Stimulated activated naive CD8-positive, alpha-beta T cell treated with anti-CD3 and anti-CD28 coated beads, Interleukin-15, amount 100 ng/mL, for 72 hours (primary cell): ENCODE measurements around the gene PSMG3.

Experiments used
- ATAC-seq: fragments of 150-1000 bp; cut with Tn5 transposase; 2 replicates; pipeline ENCODE4 v1.10.0; 2021; ENCODE audit warnings: mild to moderate bottlenecking, moderate library complexity
- DNase-seq, 2 donors: peaks; one replicate each; pipeline ENCODE4 v3.0.0; 2021 to 2022
- H3K27ac Mint-ChIP-seq, 2 donors: one replicate each; pipeline ENCODE4 v1.8.0; 2022; ENCODE audit warnings: mild to moderate bottlenecking in 2 of 2, mixed read lengths in 2 of 2, moderate library complexity in 2 of 2
- H3K27me3 Mint-ChIP-seq: one replicate; pipeline ENCODE4 v1.8.0; 2022; ENCODE audit warnings: mixed read lengths
- H3K4me1 Mint-ChIP-seq: one replicate; pipeline ENCODE4 v1.8.0; 2022; ENCODE audit warnings: mild to moderate bottlenecking, mixed read lengths
- H3K4me3 Mint-ChIP-seq, 2 donors: one replicate each; pipeline ENCODE4 v1.8.0; 2022; ENCODE audit warnings: mild to moderate bottlenecking in 2 of 2, mixed read lengths in 2 of 2, moderate library complexity in 1 of 2
- H3K9me3 Mint-ChIP-seq, 2 donors: one replicate each; pipeline ENCODE4 v1.8.0; 2022; ENCODE audit warnings: mixed read lengths in 2 of 2

Gene PSMG3

DNA sequence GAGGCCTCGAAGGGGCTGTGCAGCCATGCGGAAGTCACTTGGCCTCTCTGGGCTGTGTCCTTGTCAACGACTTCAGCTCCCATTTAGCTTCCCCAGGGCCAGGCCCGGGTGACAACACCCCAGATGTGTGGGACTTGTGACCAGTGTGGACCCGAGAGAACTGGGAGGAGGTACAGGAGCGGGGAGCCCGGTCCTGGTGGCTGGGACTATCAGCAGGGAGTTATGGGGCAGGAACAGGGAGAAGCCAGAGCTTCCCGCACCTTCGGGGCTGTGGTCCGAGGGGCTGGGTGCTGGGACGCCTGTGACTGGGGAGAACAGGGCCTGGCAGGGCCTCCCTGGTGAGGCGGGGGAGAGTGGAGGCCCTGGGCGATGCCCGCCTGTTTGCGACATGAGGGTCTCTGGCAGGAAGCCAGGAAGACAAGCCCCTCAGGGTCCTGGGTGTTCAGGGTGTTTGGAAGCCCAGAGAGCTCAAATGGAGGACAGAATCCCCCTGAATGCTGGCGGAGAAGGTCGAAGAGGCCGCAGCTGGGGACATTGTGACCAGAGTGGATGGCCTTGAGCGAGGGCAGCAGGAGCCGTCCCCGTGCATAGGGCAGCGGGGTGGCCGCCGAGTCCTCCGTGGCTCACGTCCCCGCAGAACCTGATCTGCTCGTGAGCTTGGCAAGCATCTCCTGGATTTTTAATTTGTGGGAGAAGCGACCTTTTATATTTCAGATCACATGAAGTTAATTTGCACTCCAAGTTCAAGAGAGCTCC, 30.0 kb upstream of the PSMG3 start:
- H3K9me3 Mint-ChIP-seq, result peaks cover 0 to 7% of the 10 kb centered on the region in 2 donors
- no peak overlapping the region for H3K27ac Mint-ChIP-seq
- H3K4me1 Mint-ChIP-seq, result no peaks in the 10 kb centered on the region
- ATAC-seq, result no peak
- no peak for DNase-seq
- no peak overlapping the region for H3K4me3 Mint-ChIP-seq
- peaks cover 12% of the 10 kb centered on the region for H3K27me3 Mint-ChIP-seq

DNA sequence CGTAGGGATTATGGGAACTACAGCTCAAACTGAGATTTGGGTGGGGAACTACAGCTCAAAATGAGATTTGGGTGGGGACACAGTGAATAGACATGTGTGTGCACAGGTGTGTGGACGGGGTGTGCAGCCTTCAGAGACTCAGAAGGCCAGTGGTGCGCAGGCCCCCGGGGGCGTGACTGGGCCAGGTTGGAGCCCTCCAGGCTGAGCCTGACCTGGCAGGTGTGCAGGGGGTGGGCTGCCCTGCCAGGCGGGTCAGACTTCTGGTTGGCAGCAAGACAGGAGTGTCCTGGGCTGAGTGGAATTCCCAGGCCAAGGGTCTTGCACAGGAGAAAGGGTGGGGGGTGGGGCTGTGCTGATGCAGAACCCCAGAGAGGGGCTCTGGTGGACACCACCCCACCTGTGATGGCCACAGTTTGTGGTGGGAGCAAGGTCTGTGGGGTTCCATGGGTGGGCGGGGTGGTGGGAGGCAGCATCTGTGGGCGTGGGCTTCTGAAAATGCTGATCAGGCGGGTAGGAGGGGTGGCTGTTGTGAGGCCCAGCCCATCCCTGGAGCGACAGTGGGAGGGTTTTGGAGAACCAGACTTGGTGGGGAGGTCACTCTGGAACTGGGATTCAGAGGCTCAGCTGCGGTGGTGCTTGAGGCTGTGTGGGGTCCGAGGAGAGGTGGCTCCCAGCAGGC, 29.3 kb upstream of the PSMG3 start:
- Mint-ChIP-seq H3K27me3 (peaks cover 12% of the 10 kb centered on the region), H3K9me3 (peaks cover 0 to 7% of the 10 kb centered on the region in 2 donors), H3K27ac (no peak overlapping the region), H3K4me1 (no peaks in the 10 kb centered on the region), H3K4me3 (no peak overlapping the region)
- DNase-seq (no peak), ATAC-seq (no peak)

DNA sequence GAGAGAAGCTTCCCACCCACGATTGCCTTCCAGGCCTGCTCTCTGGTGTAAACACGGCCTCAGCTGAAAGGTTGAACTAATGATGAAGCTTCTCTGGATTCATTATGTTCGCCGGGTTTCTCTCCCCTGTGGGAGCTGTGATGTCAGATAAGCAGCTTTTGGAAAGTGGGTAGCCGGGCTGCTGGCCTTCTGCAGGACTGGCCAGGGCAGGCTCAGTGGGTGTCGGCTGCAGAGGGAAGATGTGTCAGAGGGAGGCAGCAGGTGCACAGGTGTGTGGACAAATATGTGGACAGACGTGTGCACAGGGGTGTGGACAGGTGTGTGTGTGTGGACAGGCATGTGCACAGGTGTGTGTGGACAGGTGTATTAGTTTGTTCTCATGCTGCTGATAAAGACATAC, 28.5 kb upstream of the PSMG3 start:
- no peak overlapping the region for H3K4me3 Mint-ChIP-seq
- peaks cover 11% of the 10 kb centered on the region for H3K27me3 Mint-ChIP-seq
- ATAC-seq, result no peak
- H3K9me3 Mint-ChIP-seq, result peaks cover 0 to 7% of the 10 kb centered on the region in 2 donors
- no peak overlapping the region for H3K27ac Mint-ChIP-seq
- peaks cover 2% of the 10 kb centered on the region for H3K4me1 Mint-ChIP-seq
- no peak for DNase-seq

- DNase-seq (no peak), ATAC-seq (no peak)
- Mint-ChIP-seq H3K4me1 (peaks cover 7% of the 10 kb centered on the region), H3K9me3 (peaks cover 0 to 7% of the 10 kb centered on the region in 2 donors), H3K27ac (no peak overlapping the region), H3K27me3 (peaks cover 12% of the 10 kb centered on the region), H3K4me3 (no peak overlapping the region)
These were observed 28.0 kb upstream of the PSMG3 start for GRCh38 chr7:1597791-1598190.

GRCh38 chr7:1597066-1597760, 27.4 kb upstream of the PSMG3 start:
- DNase-seq, result no peak
- Mint-ChIP-seq H3K4me3 (no peak overlapping the region), H3K9me3 (peaks cover 0 to 7% of the 10 kb centered on the region in 2 donors), H3K4me1 (peaks cover 13% of the 10 kb centered on the region), H3K27ac (no peak overlapping the region), H3K27me3 (peaks cover 18% of the 10 kb centered on the region)
- ATAC-seq, result no peak

DNA sequence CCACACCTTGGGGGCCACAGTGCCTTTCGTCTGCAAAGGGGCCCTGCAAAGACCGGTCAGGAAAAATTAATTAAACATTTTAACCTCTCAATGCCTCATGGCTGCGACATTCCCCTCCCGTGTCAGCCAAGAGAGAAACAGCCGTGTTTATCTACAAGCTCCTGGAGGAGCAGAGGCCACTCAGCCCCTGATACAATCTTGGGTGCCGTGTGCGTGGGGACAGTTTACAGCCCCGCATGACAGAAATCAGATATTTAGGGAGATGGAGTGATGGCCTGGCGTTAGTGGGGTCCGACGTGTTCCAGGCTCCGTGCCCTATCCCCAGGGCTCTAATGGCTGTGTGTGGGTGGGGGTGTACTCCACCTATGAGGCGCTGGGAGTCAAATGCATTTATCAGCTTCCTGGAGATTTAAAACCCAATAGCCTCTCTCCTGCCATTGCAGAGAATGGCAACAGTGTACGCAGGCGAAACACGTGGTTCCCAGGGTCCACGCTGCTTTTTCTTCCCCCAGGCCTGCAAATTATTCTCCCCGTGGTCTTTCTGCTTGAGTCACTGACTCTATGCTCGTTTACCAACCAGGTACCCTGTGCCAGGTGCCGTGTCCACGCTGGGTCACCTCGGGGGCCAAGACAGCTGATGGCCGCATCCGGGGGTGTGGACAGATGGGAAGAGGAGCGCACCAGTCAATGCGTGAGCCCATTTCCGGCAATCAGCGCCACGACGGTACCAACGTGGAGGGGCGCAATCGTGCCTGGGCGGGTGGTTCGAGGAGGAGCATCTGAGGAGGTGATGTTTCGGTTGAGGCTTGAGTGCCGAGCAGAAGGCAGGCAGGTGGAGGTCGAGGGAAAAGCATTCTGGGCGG, 26.6 kb upstream of the PSMG3 start:
- Mint-ChIP-seq H3K4me3 (no peak overlapping the region), H3K27ac (no peak overlapping the region), H3K4me1 (peaks cover 21% of the 10 kb centered on the region), H3K9me3 (peaks cover 0 to 7% of the 10 kb centered on the region in 2 donors), H3K27me3 (peaks cover 26% of the 10 kb centered on the region)
- no peak for DNase-seq
- no peak for ATAC-seq

DNA sequence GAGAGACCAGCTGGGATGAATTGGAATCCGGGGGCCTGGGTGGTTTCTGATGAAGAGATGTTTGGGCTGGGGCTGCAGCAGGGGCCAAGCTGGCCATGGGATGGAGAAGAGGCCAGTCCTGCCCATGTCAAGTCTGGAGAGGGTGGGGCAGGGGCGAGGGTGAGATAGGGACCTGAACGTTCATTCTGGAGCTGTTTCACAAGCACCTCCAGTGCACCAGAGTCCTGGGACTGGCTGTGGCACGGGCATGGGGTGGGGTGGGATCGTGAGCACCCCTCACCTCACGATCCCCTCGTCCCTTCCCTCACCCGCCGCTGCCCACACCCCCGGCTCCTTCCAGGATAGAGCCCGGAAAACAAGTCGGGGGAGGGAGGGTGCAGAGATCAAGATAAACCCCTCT, 25.8 kb upstream of the PSMG3 start:
- no peak for ATAC-seq
- H3K4me3 Mint-ChIP-seq, result no peak overlapping the region
- H3K9me3 Mint-ChIP-seq, result peaks cover 0 to 7% of the 10 kb centered on the region in 2 donors
- no peak for DNase-seq
- peaks cover 28% of the 10 kb centered on the region for H3K27me3 Mint-ChIP-seq
- peak overlapping the region in 1 of 2 donors; percentile 23 for H3K27ac Mint-ChIP-seq
- peaks cover 29% of the 10 kb centered on the region for H3K4me1 Mint-ChIP-seq

GRCh38 chr7:1595027-1595426, 25.2 kb upstream of the PSMG3 start:
- peaks cover 34% of the 10 kb centered on the region for H3K27me3 Mint-ChIP-seq
- no peak overlapping the region for H3K27ac Mint-ChIP-seq
- no peak for ATAC-seq
- H3K4me1 Mint-ChIP-seq, result peaks cover 33% of the 10 kb centered on the region
- peaks cover 0 to 7% of the 10 kb centered on the region in 2 donors for H3K9me3 Mint-ChIP-seq
- no peak overlapping the region for H3K4me3 Mint-ChIP-seq
- DNase-seq, result no peak

DNA sequence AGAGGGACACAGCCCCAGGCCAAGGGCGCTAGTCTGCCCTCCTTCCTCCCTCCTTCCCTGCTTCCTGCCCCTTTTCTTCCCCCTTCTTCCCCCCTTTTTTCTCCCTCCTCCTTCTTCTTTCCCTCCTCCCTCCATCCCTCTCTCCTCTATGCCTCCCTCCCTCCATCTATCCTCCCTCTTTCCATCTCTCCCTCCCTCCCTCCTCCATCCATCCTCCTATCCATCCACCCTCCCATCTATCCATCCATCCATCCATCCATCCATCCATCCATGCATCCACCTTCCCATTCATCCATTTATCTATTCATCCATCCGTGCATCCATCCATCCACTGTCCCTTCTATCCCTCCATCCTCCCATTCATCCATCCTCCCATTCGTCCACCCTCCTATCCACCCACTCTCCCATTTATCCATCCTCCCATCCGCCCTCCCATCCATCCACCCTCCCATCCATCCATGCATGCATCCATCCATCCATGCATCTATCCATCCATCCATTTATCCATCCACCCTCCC, 24.1 kb upstream of the PSMG3 start:
- peaks cover 0 to 16% of the 10 kb centered on the region in 2 donors for H3K9me3 Mint-ChIP-seq
- peaks cover 37% of the 10 kb centered on the region for H3K27me3 Mint-ChIP-seq
- H3K4me3 Mint-ChIP-seq, result no peak overlapping the region
- ATAC-seq (no peak), DNase-seq (no peak)
- H3K27ac Mint-ChIP-seq, result no peak overlapping the region
- H3K4me1 Mint-ChIP-seq, result peaks cover 33% of the 10 kb centered on the region

- ATAC-seq, result no peak
- DNase-seq, result no peak
- Mint-ChIP-seq H3K27ac (no peak overlapping the region), H3K9me3 (peaks cover 0 to 17% of the 10 kb centered on the region in 2 donors), H3K4me3 (peak overlapping the region in 1 of 2 donors; percentile 82), H3K27me3 (peaks cover 37% of the 10 kb centered on the region), H3K4me1 (peaks cover 33% of the 10 kb centered on the region)
These were observed 23.4 kb upstream of the PSMG3 start for GRCh38 chr7:1593091-1593866.

DNA sequence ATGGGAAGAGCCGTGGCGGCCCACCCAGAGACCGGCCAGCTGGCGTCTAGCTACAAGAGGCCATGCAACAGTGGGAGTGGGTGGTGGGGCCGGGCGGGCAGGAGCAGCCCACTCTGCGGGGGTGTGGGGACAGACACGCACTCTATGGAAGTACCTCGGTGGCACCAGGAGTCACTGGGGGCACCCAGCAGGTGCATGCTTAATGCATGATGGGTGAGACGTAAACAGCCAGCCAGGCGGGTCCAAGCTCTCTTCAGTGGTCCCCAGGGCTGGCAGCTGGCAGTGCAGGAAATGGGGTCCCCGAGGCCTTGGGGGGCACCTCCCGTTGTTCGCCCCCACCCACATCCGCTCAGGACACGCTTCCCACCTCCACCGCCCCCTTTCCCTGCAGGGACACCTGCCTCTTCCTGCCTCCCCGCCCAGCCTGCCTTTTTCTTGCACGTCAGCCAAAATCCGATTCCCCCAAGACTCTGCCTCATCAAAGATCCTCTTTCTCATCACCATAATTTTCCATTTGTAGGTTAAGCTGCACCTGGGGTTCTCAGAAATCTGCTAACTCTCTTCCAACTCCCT, 22.6 kb upstream of the PSMG3 start:
- ATAC-seq (peak; percentile 50), DNase-seq (no peak)
- Mint-ChIP-seq H3K27ac (peak overlapping the region in 1 of 2 donors; percentile 80), H3K4me3 (peak overlapping the region; percentile 65 to 82), H3K27me3 (peaks cover 37% of the 10 kb centered on the region), H3K9me3 (peaks cover 0 to 21% of the 10 kb centered on the region in 2 donors), H3K4me1 (peaks cover 33% of the 10 kb centered on the region)

GRCh38 chr7:1591876-1592275, 22.0 kb upstream of the PSMG3 start:
- DNase-seq, result no peak
- H3K27ac Mint-ChIP-seq, result peak overlapping the region; percentile 58 to 80
- H3K4me3 Mint-ChIP-seq, result peak overlapping the region; percentile 65 to 82
- peaks cover 37% of the 10 kb centered on the region for H3K27me3 Mint-ChIP-seq
- peaks cover 0 to 21% of the 10 kb centered on the region in 2 donors for H3K9me3 Mint-ChIP-seq
- peak; percentile 61 for ATAC-seq
- peaks cover 33% of the 10 kb centered on the region for H3K4me1 Mint-ChIP-seq

- peaks cover 37% of the 10 kb centered on the region for H3K27me3 Mint-ChIP-seq
- H3K27ac Mint-ChIP-seq, result peak overlapping the region in 1 of 2 donors; percentile 22
- no peak for ATAC-seq
- peaks cover 0 to 21% of the 10 kb centered on the region in 2 donors for H3K9me3 Mint-ChIP-seq
- H3K4me3 Mint-ChIP-seq, result peak overlapping the region; percentile 65 to 82
- peaks cover 33% of the 10 kb centered on the region for H3K4me1 Mint-ChIP-seq
- DNase-seq, result no peak
These were observed 21.6 kb upstream of the PSMG3 start for GRCh38 chr7:1591396-1591795.

DNA sequence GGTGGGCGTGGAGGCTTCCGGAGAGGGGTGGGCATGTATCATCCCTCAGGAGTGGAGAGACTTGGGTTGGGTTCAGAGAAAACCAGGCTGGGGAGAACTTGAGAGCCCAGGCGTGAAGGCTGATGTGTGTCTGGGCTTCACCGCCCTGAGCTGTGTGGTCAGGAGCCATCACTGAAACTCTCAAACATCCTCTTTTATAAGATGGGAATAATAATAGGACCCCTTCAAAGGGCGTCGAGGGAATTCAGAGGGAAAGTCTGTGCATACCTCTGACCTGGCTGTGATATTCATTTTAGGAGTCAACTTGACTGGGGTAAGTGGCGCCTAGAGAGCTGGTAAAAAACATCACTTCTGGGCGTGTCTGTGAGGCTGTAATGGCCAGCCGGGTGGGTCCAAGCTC, 21.1 kb upstream of the PSMG3 start:
- no peak overlapping the region for H3K27ac Mint-ChIP-seq

More for the DNA sequence above, 21.1 kb upstream of the PSMG3 start:
- DNase-seq (no peak), ATAC-seq (no peak)
- Mint-ChIP-seq H3K9me3 (peaks cover 0 to 21% of the 10 kb centered on the region in 2 donors), H3K4me1 (peaks cover 33% of the 10 kb centered on the region), H3K27me3 (peaks cover 37% of the 10 kb centered on the region), H3K4me3 (no peak overlapping the region)
